DMS53 (cell line): ENCODE results near the gene DNAJC6.
"Not testable (repeated sequence)": the region's sequence is repeated elsewhere in the genome, so short reads cannot be mapped to it uniquely, and the experiment has no call there.

Source experiments
- DNase-seq: peaks from one replicate; lab custom pipeline; 2025; lab: John Stamatoyannopoulos, UW

Gene DNAJC6

GRCh38 chr1:65355031-65355712, 45.8 kb downstream of the DNAJC6 start:
- DNase-seq = no peak

GRCh38 chr1:65357291-65357960, 48.1 kb downstream of the DNAJC6 start:
- no peak for DNase-seq

GRCh38 chr1:65359888-65360287, 50.5 kb downstream of the DNAJC6 start:
- no peak for DNase-seq

DNA sequence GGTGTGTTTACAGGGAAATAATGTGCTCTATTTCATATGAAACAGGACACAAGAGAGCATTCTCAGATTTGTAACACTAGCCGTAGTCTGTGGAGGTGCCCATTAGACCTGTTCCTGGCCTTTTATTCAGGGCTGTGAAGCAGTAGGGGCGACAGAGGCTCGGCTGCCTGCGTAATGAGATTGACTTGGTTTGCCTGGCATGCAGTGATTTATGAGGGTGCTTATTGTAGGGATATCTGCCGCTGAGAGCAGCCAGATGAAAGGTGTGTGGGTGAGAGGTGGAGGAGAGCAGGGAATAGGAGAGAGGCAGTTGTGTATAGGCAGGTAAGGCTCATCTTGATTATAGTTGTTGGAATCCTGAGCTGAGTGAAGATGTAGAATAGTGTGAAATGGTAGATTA, 51.3 kb downstream of the DNAJC6 start:
- no peak for DNase-seq

DNA sequence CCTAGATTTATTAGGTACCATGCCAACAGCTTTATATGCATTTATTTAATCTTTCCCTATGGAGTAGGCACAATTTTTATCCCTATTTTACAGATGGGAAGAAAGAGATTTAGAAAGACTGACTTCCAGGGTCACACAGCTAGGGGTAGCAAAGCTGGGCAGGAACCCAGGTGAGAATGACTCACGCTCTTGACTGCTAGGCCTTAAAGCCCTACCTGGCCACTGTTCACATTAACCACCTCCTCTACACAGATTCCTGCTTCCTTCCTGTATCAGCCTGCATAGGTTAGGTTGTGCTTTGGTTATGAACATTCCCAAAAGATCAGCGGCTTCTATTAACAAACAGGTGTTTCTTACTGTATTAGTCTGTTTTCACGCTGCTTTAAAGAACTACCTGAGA, 53.2 kb downstream of the DNAJC6 start:
- DNase-seq = peak; percentile 88

DNA sequence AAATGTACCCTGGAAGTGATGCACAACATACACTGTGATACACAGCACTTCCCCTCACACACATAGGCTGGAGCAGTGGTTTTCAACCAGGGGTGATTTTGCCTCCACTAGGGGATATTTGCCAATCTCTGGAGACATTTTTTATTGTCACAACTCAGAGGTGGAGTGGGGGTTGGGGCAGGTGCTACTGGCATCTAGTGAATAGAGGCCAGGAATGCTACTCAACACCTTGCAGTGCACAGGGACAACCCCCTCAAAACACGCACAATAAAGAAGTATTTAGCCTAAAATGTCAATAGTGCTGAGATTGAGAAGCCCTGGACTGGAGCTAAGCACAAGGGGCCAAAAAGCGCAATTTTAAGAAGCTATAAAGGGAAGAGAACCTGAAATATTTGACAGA, 54.1 kb downstream of the DNAJC6 start:
- DNase-seq = no peak

- no peak for DNase-seq
These were observed 59.1 kb downstream of the DNAJC6 start for GRCh38 chr1:65368403-65368802.

GRCh38 chr1:65371544-65371943, 62.2 kb downstream of the DNAJC6 start:
- no peak for DNase-seq

- peak; percentile 29 for DNase-seq
These were observed 63.2 kb downstream of the DNAJC6 start for GRCh38 chr1:65372557-65372956.

DNA sequence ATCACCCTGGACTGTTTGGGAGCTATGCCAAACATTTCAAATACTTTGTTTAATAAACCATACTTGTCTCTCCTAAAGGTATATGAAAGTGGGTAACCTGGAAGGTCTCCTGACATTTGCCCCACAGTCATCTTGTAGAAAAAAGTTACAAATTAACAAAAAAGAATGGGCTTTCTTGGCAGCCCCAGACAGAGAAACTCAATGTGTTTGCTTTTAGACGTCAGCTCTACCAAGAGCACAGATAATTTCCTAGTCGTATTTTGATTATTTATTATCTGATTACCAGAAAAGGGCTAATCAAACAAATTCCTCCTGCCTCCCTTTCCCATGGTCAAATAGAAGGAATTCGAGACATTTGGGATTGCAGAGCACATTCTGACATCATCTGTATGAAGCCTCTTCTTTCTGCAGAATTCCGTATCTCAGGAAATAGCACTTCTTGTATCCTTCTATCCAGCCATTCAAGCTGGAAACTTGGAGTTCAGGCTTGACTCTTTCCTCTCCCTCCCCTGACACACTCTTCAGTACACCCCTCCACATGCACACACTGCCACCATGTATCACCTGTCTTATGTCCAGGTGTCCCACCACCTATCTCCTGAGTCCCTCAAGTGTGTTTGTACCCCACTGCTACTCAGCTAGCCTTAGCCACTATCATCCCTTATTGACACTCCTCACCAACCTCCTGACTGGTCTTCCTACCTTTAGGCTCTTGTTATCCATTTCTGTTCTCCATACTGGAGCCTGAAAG, 68.3 kb downstream of the DNAJC6 start:
- no peak for DNase-seq

DNA sequence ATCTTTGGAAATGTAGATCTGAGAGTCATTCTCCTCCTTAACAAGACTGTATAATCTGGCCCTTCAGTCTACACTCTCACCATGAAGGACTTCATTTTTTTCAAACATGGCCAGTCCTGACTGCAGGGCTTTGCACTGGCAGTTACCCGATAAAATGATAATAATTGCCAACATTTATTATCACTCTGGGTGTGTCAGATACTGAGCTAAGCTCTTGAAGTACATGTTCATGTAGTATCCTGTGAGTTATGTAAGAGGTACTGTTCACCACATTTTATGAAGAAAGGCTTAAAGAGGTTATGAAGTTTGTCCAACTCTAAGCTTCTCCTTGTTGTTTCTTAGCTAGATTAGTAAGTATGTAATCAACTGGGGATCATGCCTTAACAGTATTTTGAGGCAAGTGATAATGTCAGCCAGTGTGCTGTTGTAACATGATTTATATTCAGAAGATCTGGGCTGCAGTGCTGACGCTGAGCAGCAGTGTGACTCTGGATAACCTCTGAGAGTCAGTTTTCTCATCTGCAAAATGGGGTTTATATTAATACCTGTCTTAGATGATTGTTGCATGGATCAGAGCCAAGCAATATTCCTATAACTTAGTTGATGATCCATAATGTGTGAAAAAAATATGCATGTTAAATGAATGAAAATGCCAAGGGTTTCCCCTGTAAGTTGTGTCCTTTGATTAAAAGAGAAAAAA, 69.1 kb downstream of the DNAJC6 start:
- DNase-seq = no peak

DNA sequence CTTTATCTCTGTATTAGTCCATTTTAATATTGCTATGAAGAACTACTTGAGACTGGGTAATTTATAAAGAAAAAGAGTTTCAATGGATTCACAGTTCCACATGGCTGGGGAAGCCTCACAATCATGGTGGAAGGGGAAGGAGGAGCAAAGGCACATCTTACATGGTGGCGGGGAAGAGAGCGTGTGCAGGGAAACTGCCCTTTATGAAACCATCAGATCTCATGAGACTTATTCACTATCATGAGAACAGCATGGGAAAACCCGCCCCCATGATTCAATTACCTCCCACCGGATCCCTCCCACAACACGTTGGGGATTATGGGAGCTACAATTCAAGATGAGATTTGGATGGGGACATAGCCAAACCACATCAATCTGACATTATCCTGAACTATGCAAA, 75.1 kb downstream of the DNAJC6 start:
- DNase-seq = not testable (repeated sequence)

GRCh38 chr1:65386439-65386838, 77.1 kb downstream of the DNAJC6 start:
- no peak for DNase-seq

DNA sequence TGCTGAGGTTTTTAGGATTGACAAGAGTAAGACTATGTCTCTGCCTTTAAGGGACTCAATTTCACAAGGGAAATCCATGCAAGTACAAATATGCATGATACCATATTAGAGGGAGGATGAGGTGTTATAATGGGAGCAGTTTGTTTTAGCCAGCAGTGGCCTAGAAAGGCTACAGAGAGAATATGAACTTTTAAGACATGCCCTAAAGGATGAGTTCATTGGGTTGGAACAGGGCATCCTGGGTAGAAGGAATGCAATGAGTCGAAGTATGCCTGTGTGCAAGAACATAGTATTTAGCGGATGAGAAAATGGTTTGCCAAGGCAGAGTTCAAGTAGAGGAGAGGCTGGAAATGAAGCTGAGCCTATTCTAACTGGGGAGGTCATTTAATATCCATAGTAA, 78.5 kb downstream of the DNAJC6 start:
- no peak for DNase-seq

DNA sequence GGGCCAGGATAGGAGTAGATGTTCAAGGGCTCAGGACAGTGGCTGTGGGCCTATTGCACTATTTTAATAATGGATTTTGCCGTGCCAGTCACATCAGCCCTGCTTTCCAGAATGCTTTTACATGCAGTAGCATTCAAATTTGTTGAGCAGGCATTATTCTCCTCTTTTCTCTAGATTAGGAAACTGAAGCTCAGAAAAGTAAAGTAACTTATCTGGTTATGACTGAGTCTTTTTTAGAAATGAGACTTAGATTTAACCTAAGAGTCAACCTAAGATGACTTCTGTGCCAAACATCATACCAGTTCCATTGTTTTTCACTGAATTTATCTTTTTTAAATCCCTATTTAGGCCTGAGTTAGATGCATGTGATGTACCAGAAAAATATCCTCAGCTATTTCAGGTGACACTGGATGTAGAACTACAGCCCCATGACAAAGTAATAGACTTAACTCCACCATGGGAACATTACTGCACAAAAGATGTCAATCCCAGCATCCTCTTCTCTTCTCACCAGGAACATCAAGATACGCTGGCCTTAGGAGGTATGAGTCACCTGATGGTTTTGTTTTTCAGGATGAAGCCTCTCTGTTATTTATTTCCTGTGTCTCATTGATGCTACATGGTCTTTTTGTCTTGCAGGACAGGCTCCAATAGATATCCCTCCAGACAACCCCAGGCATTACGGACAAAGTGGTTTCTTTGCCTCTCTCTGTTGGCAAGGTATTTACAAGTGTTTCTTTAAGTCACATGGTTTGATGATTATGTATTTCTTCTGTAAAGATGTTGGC, 79.8 kb downstream of the DNAJC6 start:
- DNase-seq = peak; percentile 20

DNA sequence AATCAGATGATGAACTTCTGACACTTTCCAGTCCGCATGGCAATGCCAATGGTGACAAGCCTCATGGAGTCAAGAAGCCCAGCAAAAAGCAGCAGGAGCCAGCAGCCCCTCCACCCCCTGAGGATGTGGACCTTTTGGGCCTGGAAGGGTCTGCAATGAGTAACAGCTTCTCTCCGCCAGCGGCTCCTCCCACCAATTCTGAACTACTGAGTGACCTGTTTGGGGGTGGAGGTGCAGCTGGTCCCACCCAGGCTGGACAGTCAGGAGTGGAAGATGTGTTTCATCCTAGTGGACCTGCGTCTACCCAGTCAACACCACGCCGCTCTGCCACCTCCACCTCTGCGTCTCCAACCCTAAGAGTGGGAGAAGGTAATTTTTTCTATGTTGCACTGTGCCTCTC, 83.2 kb downstream of the DNAJC6 start:
- no peak for DNase-seq

GRCh38 chr1:65393347-65393746, 84.0 kb downstream of the DNAJC6 start:
- no peak for DNase-seq

- no peak for DNase-seq
These were observed 84.6 kb downstream of the DNAJC6 start for GRCh38 chr1:65393928-65394327.

- DNase-seq = peak; percentile 76
These were observed 86.7 kb downstream of the DNAJC6 start for GRCh38 chr1:65395887-65396612.

GRCh38 chr1:65398083-65398482, 88.7 kb downstream of the DNAJC6 start:
- DNase-seq = no peak

DNA sequence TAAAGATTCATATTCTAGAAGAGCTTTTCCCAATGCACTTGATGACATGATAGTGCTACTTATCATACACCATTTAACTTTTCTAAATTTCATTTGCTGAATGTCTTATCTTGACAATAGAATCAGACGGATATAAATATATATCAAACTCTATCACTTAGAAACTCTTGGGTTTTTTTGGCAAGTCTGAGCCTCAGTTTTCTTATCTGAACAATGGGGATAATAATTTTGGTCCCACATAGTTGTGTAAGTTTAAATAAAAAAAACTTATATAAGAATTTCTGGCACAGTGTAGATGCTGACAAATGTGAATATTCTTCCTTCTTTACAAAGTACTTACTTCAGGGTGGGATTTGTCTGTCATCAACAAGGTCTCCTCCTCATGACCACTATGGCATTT, 89.7 kb downstream of the DNAJC6 start:
- no peak for DNase-seq
